ENCODE results near the gene SF3A1. TPM values are rescaled to one million over a fixed set of nuclear protein-coding genes. Genes with fewer than 3 reads are reported as not detected.

SF3A1 gene
- total and polyA plus RNA-seq, 2 of the 8 experiments (the other 6 are each of a cell fraction or from before 2014, with no cell fraction given), result 27.8 to 285 TPM

GRCh38 chr22:30337461-30337778 lies 19.3 kb downstream of the SF3A1 start:
- ChIA-PET POLR2A (ENCODE audit: partially characterized antibody) (interaction anchor here (1.3 to 2.1 kb wide), 2 partner anchors 19 to 44 kb away, joined by 3 to 6 read pairs; partner anchors contain the start of gene SF3A1), CTCF (ENCODE audit: partially characterized antibody) (interaction anchor here (0.5 to 1.8 kb wide), 4 partner anchors 11 to 153 kb away, joined by 3 to 6 read pairs (median 3); no protein-coding TSS in a partner anchor)
- H2AFZ ChIP-seq (ENCODE audit: low read length), result no peak overlapping the region
- H3K4me3 ChIP-seq (ENCODE audit: extremely low read depth in 1 of 4, insufficient read depth in 2 of 4, low read depth in 3 of 4, low read length in 4 of 4), result no peak overlapping the region
- H3K4me2 ChIP-seq (ENCODE audit: insufficient read depth in 1 of 2, low read depth in 2 of 2, low read length in 2 of 2), result no peak overlapping the region
- H2BK20ac ChIP-seq (ENCODE audit: low read length), result no peak overlapping the region
- H3K79me2 ChIP-seq (ENCODE audit: control insufficient read depth in 1 of 2, insufficient read depth in 2 of 2, low read length in 2 of 2), result no peaks in the 10 kb centered on the region
- no peak overlapping the region for H3K27ac ChIP-seq (ENCODE audit: low read depth, low read length)
- WGBS, 2 experiments (ENCODE audit: extremely low coverage in 1 of 2, insufficient coverage in 1 of 2, insufficient read length in 1 of 2, insufficient replicate concordance in 2 of 2, low coverage in 1 of 2, low lambda C conversion rate in 2 of 2, missing lambda C conversion rate in 1 of 2), result 75% methylated on average over 6 of the region's 8 CpGs; no CpG with 5 or more reads in 1 of the 2 experiments
- H3K79me1 ChIP-seq (ENCODE audit: low read depth, low read length), result no peaks in the 10 kb centered on the region; the same call in 1 of the 2 replicates
- no peak overlapping the region for H3K9ac ChIP-seq (replicated peaks in 1 of 4; ENCODE audit: extremely low read depth in 1 of 4, low read depth in 3 of 4, low read length in 3 of 4)
- no peak overlapping the region for H2BK120ac ChIP-seq (replicated peaks; ENCODE audit: low read depth, low read length)
- no peak overlapping the region for H3K23ac ChIP-seq (ENCODE audit: insufficient read length)
- H2BK15ac ChIP-seq (ENCODE audit: low read length), result no peak overlapping the region
- H4K20me1 ChIP-seq (replicated peaks in 1 of 2; ENCODE audit: control insufficient read depth in 1 of 2, insufficient read depth in 2 of 2, low read length in 2 of 2), result peaks cover 0 to 14% of the 10 kb centered on the region in 2 experiments
- H3K9me3 ChIP-seq (ENCODE audit: insufficient read depth in 2 of 2, low read depth in 1 of 2, low read length in 1 of 2), result no peaks in the 10 kb centered on the region
- no peaks in the 10 kb centered on the region for H3K23me2 ChIP-seq (ENCODE audit: low read depth, low read length)
- H3K56ac ChIP-seq (replicated peaks; ENCODE audit: insufficient read length, low read depth, low read length), result no peak overlapping the region
- H3K18ac ChIP-seq (ENCODE audit: extremely low read depth, low read length), result no peak overlapping the region
- H3K27me3 ChIP-seq (replicated peaks in 1 of 4; ENCODE audit: control insufficient read depth in 3 of 4, extremely low read depth in 1 of 4, insufficient read depth in 3 of 4, low read length in 3 of 4), result no peaks in the 10 kb centered on the region
- no peak overlapping the region for H2BK12ac ChIP-seq (ENCODE audit: low read depth, low read length)
- no peak overlapping the region for H4K91ac ChIP-seq (replicated peaks; ENCODE audit: insufficient read length, low read length)
- peaks cover 48 to 94% (median 91%) of the 10 kb centered on the region in 4 experiments for H3K36me3 ChIP-seq (ENCODE audit: control insufficient read depth in 2 of 4, insufficient read depth in 4 of 4, low read length in 3 of 4)
- H3K4me1 ChIP-seq (replicated peaks in 1 of 4; ENCODE audit: control insufficient read depth in 3 of 4, insufficient read depth in 4 of 4, low read length in 3 of 4), result no peaks in the 10 kb centered on the region
- no peak overlapping the region for H2BK5ac ChIP-seq (ENCODE audit: low read depth, low read length)
- DNase-seq (ENCODE audit: low read depth in 1 of 2, low spot score in 2 of 2), result no peak
- no peak overlapping the region for H4K8ac ChIP-seq (ENCODE audit: extremely low read depth, insufficient read depth, low read length)
- no peak overlapping the region for H3K4ac ChIP-seq (replicated peaks; ENCODE audit: insufficient read length, low read depth, low read length)
- no peak overlapping the region for H2AK5ac ChIP-seq (ENCODE audit: low read depth, low read length)
- H3K14ac ChIP-seq (ENCODE audit: insufficient read length), result no peak overlapping the region
- H4K5ac ChIP-seq (ENCODE audit: insufficient read length, low read depth, low read length), result no peak overlapping the region
- FAIRE-seq, result no peak
- TF ChIP-seq CTBP2 (IDR thresholded peaks at IDR 0.05; ENCODE audit: borderline replicate concordance, insufficient read depth, insufficient read length, low read length) (no peak), CTCF (IDR thresholded peaks at IDR 0.05; ENCODE audit: control extremely low read depth in 1 of 3, insufficient read depth in 1 of 3, low read depth in 1 of 3, low read length in 3 of 3) (no peak), SAP30 (IDR thresholded peaks at IDR 0.05; ENCODE audit: insufficient read depth, insufficient replicate concordance, low read length) (no peak), MAFK (IDR thresholded peaks at IDR 0.05; ENCODE audit: low read depth, low read length) (no peak), FOSL1 (IDR thresholded peaks at IDR 0.05; ENCODE audit: insufficient read depth, low read depth, low read length) (no peak), TAF1 (IDR thresholded peaks at IDR 0.05; ENCODE audit: low read depth, low read length) (no peak), CEBPB (IDR thresholded peaks at IDR 0.05; ENCODE audit: low read depth, low read length) (no peak), EP300 (IDR thresholded peaks at IDR 0.05; ENCODE audit: borderline replicate concordance in 1 of 2, low read depth in 2 of 2, low read length in 2 of 2) (no peak), BRCA1 (IDR thresholded peaks at IDR 0.05; ENCODE audit: low read depth, low read length) (no peak), POU5F1 (IDR thresholded peaks at IDR 0.05; ENCODE audit: low read depth, low read length) (no peak), CBX5 (IDR thresholded peaks at IDR 0.05; ENCODE audit: low read depth, low read length) (no peak), SIX5 (IDR thresholded peaks at IDR 0.05; ENCODE audit: low read depth, low read length) (no peak)
